ENCODE measurements around the gene SDHC. TPM values are rescaled to one million over a fixed set of nuclear protein-coding genes. Genes with fewer than 3 reads are reported as not detected.

The SDHC gene
- total and polyA plus RNA-seq, 2 of the 13 experiments (the other 11 are each of a cell fraction or from before 2014, with no cell fraction given): 27.1 to 229 TPM

- TF ChIP-seq ZNF574 (CRISPR knock-in tag; IDR thresholded peaks at IDR 0.05) (no peak), ZNF703 (CRISPR knock-in tag; IDR thresholded peaks at IDR 0.05; ENCODE audit: borderline replicate concordance) (no peak), CCAR2 (optimal IDR thresholded peaks at IDR 0.05; ENCODE audit: low read depth, low read length) (no peak), ZNF510 (CRISPR knock-in tag; IDR thresholded peaks at IDR 0.05; ENCODE audit: low read depth) (no peak), SALL2 (CRISPR knock-in tag; IDR thresholded peaks at IDR 0.05) (no peak), HDAC1 (CRISPR knock-in tag; IDR thresholded peaks at IDR 0.05) (no peak), ZNF777 (CRISPR knock-in tag; IDR thresholded peaks at IDR 0.05) (no peak), ZNF747 (CRISPR knock-in tag; IDR thresholded peaks at IDR 0.05; ENCODE audit: borderline replicate concordance) (no peak), ZBTB44 (CRISPR knock-in tag; IDR thresholded peaks at IDR 0.05) (no peak), ZFP91 (CRISPR knock-in tag; IDR thresholded peaks at IDR 0.05; ENCODE audit: borderline replicate concordance) (no peak), RORA (CRISPR knock-in tag; IDR thresholded peaks at IDR 0.05) (no peak), CBX5 (CRISPR knock-in tag; IDR thresholded peaks at IDR 0.05; ENCODE audit: borderline replicate concordance) (no peak), NONO (IDR thresholded peaks at IDR 0.05) (no peak), NONO (CRISPR knock-in tag; conservative IDR thresholded peaks at IDR 0.05) (no peak), PHF5A (CRISPR knock-in tag; IDR thresholded peaks at IDR 0.05; ENCODE audit: low read depth, unreplicated experiment) (no peak), MBD4 (IDR thresholded peaks at IDR 0.05; ENCODE audit: borderline replicate concordance, low read length) (no peak), ZNF10 (CRISPR knock-in tag; IDR thresholded peaks at IDR 0.05; ENCODE audit: borderline replicate concordance, low read depth) (no peak), ZIK1 (CRISPR knock-in tag; IDR thresholded peaks at IDR 0.05; ENCODE audit: borderline replicate concordance, low read depth) (no peak), ZFP37 (CRISPR knock-in tag; IDR thresholded peaks at IDR 0.05; ENCODE audit: borderline replicate concordance) (no peak), IRF2 (CRISPR knock-in tag; IDR thresholded peaks at IDR 0.05) (no peak), TEAD2 (CRISPR knock-in tag; IDR thresholded peaks at IDR 0.05) (no peak), ELF3 (CRISPR knock-in tag; IDR thresholded peaks at IDR 0.05) (peak; percentile 46), ZNF614 (CRISPR knock-in tag; IDR thresholded peaks at IDR 0.05; ENCODE audit: borderline replicate concordance) (no peak), RFXAP (CRISPR knock-in tag; IDR thresholded peaks at IDR 0.05; ENCODE audit: borderline replicate concordance) (peak; percentile 55; the same call in 1 of the 2 replicates), MXI1 (IDR thresholded peaks at IDR 0.05; ENCODE audit: borderline replicate concordance, low read depth, low read length) (peak; percentile 75; the same call in 1 of the 3 replicates), HMGA1 (CRISPR knock-in tag; conservative IDR thresholded peaks at IDR 0.05) (no peak)
Measured at GRCh38 chr1:161367684-161368400, 53.7 kb downstream of the SDHC start, which contains the start of gene CFAP126 (continued).
